T-helper 1 cell treated with Interleukin-12 subunit alpha and Interleukin-12 subunit beta and Interleukin-4 antibody, amounts not matched to agents 30 ng/mL and 1 ng/mL, for 36 hours (primary cell): Measurements from ENCODE around the gene KLK15. TPM values are rescaled to one million over a fixed set of nuclear protein-coding genes. Genes with fewer than 3 reads are reported as not detected.

Experiments
- intact Hi-C: fragments of 100-400 bp; cut with micrococcal nuclease; formaldehyde crosslinking; loops from one replicate; pipeline ENCODE4 v1.15.1; 2024
- total RNA-seq: library from RNA; stranded (reverse); gene quantifications from 2 replicates; pipeline ENCODE4 v1.2.3, GENCODE V29; 2022

The KLK15 gene
- total RNA-seq, 1 donor from 2014 or later: not detected

GRCh38 chr19:50797429-50797780, 36.0 kb downstream of the KLK15 start:
- intact Hi-C loops: no loop called here

DNA sequence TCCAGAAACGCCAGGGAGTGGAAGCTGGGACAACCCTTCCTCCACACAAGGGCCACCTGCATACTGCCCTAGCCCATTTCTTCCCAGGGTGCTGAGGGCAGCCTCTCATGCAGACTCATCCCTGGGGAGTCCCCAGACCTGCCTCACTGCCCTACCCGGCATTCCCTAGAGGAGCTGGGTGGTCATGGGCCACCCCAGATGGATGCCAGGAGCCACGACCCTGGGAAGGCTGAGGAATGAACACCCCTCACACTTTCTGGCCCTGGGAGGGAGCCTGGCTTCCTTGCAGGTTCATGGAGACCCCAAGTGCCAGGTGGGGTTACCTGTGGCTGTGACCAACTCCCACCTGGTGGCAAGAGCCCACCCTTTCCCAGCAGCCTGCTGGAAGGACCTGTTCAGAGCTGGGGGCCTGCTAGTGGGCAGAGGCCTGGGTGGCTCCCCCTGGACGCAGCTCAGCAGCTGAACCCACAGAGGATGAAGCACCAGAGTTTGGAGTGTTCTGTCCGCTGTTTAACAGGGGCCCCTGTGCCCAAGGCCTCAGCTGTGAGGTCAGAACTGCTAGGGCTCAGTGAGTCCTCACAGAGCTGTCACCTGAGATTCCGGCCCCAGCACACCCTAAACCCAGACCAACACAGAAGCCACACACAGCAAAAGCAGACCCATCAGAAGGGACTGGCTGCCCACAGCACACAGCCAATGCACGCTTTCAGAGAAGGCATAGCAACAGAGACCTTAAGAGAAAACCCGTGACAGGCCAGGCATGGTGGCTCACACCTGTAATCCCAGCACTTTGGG, 36.5 kb downstream of the KLK15 start:
- intact Hi-C loops: no loop called here

- intact Hi-C loops: no loop called here
Measured at GRCh38 chr19:50796128-50796633, 37.2 kb downstream of the KLK15 start.

- intact Hi-C loops: no loop called here
Measured at GRCh38 chr19:50795664-50796073, 37.7 kb downstream of the KLK15 start.

GRCh38 chr19:50794876-50795663, 38.3 kb downstream of the KLK15 start:
- intact Hi-C loops: no loop called here

- intact Hi-C loops: no loop called here
Measured at GRCh38 chr19:50794074-50794875, 39.1 kb downstream of the KLK15 start.

DNA sequence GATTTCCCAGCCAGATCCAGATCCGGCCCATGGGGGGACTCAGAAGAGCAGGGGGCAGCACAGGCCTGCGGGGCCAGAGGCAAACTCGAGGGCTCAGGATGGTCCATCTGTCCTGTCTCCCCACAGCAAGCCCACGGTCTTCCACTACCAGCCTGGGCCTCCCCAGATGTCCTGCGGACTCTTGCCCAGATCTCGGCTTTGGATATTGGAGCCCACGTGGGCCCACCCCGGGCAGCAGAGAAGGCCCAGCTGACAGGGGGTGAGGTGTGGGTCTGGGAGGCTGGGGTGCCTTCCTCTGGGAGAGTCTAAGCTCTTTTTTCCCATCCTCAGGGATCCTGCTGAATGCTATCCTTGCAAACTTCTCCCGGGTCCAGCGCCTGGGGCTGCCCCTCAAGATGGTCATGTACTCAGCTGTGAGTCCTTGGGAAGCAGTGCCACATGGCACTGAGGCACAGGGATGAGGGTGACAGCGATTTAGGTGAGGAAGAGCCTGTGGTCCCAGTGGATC, 39.8 kb downstream of the KLK15 start:
- intact Hi-C loops: no loop called here

GRCh38 chr19:50792272-50793250, 40.8 kb downstream of the KLK15 start:
- intact Hi-C loops: no loop called here

DNA sequence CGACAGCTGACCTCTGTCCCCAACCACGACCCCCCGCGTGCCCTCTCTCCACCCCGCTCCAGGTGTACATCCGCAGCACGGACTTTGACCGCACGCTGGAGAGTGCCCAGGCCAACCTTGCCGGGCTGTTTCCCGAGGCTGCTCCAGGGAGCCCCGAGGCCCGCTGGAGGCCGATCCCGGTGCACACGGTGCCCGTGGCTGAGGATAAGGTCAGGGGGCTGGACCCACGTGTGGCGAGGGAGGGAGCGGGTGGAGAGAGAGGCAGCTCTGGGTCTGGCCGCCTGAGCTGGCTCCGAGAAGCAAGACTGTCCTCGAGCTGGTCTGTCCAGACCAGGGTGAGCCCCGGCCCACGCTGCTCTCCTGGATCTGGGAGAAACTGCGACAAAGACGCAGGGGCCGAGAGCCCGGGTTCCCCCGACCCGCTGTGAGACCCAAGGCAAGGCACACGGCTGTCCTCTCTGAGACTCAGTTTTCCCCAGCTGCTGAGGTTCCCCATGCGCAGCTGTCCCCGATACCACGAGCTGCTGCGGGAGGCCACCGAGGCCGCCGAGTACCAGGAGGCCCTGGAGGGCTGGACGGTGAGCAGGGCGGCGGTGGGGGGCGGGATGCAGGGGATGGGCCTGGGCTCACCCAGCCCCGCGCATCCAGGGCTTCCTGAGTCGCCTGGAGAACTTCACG, 41.6 kb downstream of the KLK15 start:
- intact Hi-C loops: no loop called here

GRCh38 chr19:50790922-50791467, 42.4 kb downstream of the KLK15 start:
- intact Hi-C loops: no loop called here

- intact Hi-C loops: no loop called here
Measured at GRCh38 chr19:50790396-50790795, 43.0 kb downstream of the KLK15 start, which contains the start of gene ACP4. Gene ACP4 (plus strand): TSS chr19:50790415. CDS start chr19:50790415, 0 bp downstream.

GRCh38 chr19:50785329-50785728, 48.0 kb downstream of the KLK15 start:
- intact Hi-C loops: no loop called here

- intact Hi-C loops: no loop called here
Measured at GRCh38 chr19:50784710-50785109, 48.7 kb downstream of the KLK15 start.

GRCh38 chr19:50783848-50784152, 49.6 kb downstream of the KLK15 start:
- intact Hi-C loops: loop anchor here (1.0 kb wide), 9 partner anchors 59 to 426 kb away; partner anchors contain the start of gene JOSD2

- intact Hi-C loops: no loop called here
Measured at GRCh38 chr19:50780753-50781435, 52.5 kb downstream of the KLK15 start.

- intact Hi-C loops: no loop called here
Measured at GRCh38 chr19:50779504-50780457, 53.6 kb downstream of the KLK15 start.

- intact Hi-C loops: no loop called here
Measured at GRCh38 chr19:50778906-50779430, 54.4 kb downstream of the KLK15 start.
